ENCODE measurements around the gene GPS1. TPM values are rescaled to one million over a fixed set of nuclear protein-coding genes. Genes with fewer than 3 reads are reported as not detected.

Gene GPS1
- polyA plus RNA-seq, 10 donors, result 60.4 to 72.8 (median 66.1) TPM

DNA sequence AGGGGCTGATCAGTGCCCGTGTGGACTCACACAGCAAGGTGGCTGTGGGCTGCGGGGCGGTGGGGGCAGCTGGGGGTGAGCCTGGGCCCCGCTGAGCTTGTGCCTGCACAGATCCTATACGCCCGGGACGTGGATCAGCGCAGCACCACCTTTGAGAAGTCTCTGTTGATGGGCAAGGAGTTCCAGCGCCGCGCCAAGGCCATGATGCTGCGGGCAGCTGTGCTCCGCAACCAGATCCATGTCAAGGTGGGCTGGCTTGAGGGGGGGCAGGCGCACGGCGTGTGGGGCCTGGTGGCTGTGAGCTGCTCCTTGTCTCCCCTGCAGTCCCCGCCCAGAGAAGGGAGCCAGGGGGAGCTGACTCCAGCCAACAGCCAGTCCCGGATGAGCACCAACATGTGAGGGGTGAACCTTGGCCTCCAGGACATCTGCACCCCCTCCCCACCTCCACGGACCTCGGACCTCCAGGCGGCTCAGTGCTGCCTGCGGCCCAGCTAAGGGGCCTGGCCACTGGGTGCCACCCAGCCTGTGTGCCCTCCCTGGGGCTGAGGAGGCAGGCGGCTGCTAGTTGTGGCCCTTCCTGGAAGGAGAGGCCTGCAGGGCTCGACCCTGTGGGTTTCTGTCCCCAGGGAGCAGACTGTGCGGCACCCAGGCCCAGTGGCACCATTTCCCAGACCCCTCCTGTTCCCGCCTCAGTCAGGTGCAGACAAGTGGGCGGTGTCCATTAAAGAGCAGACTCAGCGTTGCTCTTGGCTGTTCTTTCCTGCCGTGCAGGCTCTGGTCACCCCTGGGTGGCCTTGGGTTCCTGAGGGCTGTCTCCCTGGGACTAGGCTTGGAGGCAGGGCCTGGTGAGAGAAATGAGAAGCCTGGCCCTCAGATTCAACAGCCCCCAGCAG, 5.3 kb downstream of the GPS1 start:
- DNase-seq, result peak in 1 of 3 donors; percentile 11

DNA sequence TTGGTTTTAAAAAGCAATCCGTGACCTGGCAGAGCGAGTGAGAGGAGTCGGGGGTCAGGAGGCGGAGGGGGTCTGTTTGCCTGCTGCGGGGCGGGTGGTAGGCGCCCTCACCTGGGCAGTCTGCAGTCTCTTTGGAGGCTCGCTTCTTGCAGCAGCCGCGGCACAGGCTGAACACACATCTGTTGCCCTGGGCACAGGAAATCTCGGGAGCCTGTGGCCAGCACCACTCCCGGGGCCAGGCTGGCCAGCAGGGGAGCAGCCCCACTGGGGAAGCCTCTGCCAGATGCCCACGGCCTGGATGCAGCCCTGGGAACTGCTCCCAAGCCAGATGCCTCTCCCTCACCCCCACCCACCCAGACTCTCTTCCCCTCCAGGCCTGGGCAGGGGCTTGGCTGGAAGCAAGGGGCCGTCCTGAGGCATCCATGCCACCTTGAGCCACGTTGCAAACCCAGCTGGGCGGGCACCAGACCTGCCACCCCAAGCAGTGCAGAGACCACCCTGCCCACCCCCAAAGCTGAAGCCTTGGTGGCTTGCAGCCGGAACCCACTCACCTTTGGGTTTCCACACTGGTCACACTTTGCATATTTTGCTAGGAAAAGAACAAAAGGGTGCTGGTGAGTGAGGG, 6.6 kb downstream of the GPS1 start:
- peak in 1 of 3 donors; percentile 2 for DNase-seq

DNA sequence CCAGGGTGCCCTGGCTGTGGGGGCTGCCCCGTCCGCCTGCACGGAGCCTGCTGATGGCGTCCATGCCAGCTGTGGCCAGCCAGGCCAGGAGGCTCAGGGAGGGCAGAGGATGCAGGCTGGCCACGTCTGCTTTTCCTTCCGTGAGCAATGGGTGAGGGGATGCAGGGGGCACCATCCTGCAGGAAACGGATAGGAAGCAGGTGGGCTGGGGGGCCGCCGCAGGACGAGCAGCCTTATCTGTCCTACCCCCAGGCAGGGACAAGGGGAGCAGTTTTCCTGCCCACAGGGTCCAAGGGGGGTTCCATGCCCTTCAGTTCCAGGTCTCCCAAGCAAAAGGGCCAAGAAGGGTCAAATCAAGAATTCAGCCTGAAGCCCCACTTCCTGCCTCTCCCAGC, 7.2 kb downstream of the GPS1 start:
- DNase-seq, result peak in 1 of 3 donors; percentile 3

DNA sequence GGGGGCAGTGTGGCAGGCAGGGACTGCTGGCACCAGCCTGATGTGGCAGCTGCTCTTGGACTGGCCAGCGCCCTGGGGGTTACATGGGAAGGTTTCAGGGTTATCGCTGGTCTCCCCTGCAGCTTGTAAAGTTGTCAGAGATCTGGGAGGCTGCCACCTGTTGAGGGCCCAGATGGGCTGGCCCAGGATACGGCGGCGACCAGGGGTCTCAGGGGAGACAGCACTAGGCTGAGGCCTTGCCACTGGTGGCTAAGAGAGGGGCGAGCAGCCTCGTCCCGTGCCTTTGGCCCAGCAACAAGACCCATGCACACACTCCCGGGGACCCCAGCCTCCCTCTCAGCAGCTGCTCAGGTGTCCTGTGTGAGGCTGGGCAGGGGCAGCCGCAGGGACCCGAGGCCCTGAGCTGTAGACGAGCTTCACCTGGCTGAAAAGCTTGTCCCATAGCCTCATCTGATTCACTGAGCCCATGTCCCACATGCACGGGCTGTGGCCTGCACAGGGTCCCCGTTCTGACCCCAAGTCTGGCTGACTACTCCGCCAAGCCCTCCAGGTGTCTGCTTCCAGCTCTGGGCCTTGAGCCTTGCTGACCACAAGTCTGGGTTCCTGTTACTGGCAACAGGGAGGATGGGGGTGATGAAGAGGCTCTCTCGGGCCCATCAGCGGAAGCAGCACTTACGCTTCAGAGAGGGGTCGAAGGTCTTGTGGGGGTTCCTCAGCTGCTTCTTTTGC, 7.7 kb downstream of the GPS1 start:
- DNase-seq, result peak in 1 of 3 donors; percentile 9

DNA sequence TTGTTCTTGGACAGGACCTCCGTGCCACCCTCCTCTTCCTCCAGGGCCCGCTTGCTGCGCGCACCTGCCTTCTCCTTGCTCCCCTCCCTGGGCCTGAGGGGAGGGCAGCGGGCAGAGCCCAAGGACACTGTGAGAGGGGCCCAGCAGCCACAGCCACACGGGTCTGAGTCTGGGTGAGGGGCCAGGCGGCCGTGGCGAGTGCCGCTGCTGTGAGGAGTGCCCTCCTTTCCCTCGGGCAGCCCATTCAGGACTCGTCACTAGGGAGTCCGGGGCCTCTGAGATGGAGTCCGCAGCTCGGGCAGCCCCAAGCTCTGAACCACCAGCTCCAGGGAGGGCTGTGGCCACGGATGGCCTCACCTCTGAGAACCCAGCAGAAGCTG, 8.3 kb downstream of the GPS1 start:
- DNase-seq, result no peak

DNA sequence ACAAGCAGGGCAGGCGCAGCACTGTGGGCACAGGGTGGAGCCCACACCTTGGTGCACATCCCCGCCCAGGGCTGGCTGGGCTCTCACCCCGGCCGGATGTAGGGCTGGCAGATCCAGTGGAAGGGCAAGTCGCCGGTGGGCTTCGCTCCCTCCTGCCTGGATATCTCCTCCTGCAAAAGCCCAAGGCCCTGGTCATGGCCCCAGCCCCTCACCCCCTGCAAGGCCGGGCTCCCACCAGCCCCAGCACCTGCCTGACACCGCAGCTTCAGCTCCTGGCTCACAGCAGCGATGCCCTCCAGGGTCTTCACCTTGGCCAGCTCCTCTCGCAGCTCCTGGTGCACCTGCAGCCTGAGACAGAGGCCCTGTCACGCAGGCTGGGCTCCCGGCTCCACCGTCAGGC, 8.9 kb downstream of the GPS1 start:
- DNase-seq, result peak in 1 of 3 donors; percentile 2

DNA sequence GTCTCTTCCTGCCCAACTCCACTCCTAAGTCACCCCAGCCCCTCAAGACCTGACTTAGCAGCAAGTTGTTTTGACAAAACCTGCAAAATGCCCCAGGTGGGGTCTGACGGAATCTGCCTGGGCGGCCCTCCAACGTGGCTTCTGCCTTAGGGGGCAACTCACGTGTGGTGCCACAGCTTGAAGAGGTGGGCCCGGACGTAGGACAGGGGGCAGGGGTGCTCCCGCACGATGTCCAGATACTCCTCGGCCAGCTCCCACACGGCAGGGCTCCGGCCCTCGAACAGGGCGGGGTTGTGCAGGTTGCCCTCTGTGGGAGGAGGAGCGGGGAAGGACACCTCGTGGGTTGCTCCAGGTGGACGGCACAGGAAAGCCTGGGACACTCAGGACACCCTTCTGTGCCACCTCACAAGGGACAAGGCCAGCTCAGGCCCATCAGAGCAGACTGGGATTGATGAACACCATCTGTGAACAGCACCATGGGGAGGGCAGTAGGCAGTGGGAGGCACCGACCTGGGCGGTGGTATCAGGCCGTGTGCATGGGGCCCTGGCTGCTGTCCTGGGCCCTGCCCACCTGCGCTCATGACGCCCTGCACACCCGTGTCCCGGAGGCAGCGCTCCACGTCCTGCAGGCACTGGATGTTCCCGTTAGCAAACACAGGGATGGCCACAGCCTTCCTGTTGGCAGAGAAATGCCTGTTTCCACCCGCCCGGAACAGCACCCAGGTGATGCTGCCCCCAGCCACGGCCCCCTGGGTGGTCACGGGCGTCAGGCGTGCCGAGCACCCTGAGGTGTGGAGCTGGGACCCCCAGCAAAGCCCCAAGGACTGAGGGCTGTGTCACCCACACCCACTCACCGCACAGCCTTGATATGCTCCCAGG, 9.6 kb downstream of the GPS1 start:
- DNase-seq, result peak in 1 of 3 donors; percentile 2

DNA sequence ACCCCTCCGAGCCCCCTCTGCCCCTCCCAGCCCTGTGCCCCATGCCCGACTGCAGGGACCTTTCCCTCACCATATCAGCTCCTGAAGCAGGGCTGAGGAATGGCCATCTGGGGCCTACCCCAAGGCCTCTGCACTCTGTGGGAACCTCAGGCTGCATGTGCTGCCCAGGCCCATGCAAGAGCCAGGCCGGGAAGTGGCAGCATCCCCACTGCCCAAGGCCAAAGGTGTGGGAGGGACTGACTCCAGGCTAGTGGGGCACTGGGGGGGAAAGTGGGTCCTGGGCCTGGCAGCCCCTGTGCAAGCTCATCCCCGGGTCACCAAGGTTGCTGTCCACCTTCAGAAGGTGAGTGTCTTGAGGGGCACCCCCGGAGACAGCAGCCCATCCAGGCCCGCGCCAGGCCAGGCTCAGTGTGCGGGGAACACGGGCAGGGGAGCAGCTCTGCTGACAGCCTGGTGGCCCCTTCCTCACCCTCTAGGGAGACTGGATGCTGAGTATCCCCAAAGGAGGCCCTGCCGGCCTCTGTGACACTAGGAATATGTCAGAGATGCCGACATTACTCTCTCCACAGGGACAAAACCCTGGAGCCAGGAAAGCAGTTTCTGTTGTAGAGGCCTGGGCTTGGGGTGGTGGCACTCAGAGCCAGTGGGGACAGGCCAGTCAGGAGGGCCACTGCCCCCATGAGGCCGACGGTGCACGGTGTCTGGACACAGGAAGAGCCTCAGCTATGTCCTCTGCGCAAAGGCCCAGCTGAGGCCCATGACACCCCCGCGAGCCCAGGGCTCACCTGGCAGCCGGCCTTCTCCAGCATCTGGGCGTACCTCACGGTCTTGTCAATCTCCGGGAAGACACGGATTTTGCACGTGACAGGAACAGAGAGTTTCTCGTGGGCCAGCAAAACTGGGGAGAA, 10.6 kb downstream of the GPS1 start:
- no peak for DNase-seq

DNA sequence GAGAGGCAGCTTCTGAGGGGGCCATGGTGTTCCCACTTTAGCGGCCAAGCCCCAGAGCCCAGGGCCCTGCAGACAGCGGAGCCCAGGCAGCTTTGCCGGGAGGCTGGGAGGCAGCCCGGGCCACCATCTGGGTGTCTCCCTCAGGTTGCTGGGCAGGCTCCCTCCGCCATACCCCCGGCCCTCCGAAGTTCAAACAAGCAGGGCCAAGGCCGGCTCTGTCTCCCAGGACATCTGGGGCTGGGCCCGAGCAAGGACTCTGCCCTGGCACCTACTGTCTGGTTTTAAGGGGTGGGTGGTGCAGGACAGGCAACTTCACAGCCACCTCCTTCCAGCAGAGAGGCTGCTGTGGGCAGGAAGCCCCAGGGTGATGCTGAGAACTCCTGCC, 11.3 kb downstream of the GPS1 start:
- DNase-seq, result no peak

DNA sequence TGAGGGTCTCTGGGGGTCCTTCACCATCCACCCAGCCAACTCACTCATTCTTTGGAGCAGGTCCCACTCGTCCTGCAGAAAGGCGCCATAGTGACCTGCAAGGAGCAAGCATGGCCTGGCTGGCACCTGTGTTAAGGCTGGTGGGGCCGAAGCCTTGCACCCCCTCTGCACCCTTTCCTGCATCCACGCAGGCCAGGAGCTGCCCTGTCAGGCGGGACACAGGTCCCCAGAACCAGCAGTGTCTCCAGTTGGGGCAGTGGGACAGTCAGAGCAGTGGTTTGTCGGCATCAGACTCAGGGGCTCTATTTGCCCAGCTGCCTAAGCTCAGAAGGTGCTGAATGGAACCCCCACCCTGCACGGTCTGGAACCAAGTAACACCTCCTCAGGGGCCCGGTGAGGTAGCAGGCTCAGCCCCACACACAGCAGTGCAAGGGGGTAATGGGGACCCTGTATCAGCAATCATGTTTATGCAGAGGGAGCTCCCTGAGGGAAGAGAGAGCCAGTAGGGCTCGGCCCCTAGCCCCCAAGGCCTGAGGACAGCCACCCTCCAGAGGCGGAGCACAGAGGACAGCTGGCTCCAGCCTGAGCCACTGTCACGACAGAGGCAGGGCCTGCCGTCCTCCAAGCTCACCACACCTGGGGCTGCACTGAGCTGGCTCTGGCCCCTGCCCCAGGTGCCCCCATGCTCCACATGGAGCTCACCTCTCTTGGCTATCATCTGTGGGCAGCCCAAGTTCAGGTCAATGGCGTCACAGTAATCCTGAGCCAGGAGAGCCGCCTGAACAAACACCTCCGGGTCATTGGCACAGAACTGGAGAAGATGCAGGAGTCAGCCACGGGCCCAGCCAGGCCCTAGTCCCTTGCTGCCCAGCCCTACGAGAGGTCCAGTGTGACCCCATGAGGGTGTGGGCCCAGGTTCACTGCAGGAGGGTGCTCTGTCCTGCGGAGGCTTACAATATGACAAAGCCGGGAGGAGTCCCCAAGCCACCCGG, 12.0 kb downstream of the GPS1 start:
- DNase-seq, result no peak

DNA sequence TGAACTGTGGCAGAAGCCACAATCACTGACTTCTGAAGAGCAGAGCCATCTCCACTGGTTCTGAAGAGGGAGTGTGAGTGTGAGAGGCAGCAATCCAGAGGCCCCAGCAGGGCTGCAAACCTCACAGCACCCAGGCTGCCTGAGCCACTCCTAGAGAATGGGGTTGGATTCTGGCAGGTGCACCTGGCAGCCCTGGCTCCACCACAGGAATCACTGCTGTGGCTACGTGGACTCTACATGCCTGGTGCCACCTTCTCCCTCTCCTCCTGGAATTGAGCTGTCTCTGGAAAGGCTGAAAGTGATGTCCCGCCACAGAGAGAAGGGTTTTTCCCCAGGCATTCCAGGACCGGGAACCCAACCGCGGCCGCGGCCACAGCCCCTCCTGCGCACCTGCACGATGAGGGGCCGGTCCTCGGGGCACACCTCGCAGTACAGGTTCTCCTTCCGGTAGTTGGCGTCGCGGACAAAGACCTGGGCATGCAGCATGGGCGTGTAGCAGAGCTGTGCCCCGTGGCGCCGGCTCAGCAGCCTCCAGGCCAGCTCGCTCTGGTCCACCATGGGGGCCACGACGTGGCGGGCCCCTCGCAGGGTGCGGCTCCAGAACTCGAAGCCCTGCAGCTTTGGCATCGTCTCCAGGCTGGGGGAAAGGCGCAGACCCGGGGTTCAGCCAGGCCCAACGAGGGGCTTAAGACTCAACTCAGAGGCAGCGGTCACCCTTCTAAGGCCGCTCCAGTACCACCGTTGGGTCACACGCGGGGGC, 12.9 kb downstream of the GPS1 start:
- no peak for DNase-seq

DNA sequence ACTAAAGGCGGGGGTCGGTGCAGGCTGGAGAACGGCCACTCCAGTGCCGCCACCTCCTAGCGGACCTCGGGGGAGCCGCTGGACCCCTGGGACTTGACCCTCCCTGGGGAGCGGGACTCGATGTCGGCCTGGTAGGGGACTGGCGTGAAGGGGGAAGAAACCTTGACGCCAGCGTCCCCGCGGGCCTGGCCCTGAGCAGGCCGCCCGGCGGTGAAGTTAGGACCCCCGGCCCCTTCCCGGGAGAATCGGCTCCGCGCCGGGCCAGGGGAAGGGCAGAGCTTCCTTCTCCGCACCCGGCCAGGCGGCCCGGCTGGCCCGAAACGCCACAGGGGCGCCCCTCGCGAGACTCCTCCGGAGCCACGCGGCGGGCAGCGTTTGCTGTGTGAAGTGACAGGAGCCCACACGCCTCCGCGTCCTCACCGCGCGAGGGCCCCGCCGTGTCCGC, 13.5 kb downstream of the GPS1 start:
- no peak for DNase-seq

DNA sequence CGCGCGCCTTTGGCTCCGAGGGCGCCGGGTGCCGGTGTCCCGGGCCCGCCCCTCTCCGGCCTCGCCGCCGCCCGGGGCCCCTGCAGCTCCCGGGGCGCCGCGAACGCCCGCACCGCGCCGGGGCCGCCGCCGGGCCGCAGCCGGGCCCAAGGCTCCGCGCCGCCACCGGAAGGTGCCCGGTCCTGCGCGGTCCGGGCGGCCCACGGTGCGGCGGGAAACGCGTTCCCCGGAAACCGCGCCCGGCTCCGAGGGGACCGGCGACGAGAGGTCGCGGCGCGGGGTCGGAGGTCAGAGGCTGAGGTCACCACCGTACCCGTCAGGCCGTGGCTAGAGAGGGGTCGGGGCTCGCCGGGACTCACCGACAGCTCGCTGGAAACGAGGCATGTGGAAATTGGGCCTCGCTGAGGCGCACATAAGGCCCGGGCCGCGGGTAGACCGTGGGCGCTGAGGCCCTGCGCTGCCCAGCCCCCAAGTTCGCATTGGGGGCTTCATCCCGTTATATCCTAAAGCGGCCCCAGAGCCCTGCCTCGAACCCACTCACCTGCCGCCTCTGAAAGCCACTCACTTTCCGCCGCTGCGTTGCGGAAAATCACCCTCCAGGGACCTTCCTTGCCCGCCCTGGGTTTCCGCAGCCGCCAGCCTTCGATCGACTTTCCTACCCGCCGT, 14.1 kb downstream of the GPS1 start, which contains the start of gene DUS1L:
Gene DUS1L (minus strand): TSS at position 167 of the 666 bp plus-strand sequence. CDS start 745 bp downstream, outside the sequence.
- DNase-seq, result peak; percentile 51 to 82 (median 74)

DNA sequence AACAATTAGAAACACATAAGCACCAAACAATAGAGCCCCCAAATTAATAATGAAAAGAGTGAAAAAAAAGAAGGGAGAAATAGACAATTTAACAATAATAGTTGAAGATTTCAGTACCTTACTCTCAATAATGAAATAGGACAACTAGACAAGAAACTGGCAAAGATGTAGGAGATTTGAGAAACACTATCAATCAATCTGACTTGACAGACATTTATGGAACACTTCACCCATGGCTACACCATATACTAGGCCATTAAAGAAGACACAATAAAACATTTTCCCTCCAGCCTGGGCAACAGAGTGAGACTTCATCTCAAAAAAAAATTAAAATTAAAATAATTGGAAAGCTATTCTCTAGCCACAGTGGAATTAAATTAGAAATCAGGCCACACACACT, 18.9 kb downstream of the GPS1 start:
- no peak for DNase-seq

DNA sequence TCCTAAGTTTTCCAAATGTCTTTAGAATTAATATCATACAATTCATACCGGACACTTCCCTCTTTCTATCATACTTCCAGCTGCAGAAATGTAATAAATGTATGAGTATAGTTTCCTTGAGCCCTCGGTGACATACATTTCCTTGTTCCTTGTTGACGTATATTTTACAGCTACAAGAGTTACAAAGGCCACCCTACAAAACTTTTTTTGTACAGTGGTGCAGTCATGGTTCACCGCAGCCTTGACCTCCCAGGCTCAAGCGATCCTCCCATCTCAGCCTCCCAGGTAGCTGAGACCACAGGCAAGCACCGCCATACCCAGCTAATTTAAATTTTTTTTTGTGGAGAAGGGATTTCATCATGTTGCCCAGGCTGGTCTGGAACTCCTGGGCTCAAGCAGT, 21.1 kb downstream of the GPS1 start:
- DNase-seq, result no peak

DNA sequence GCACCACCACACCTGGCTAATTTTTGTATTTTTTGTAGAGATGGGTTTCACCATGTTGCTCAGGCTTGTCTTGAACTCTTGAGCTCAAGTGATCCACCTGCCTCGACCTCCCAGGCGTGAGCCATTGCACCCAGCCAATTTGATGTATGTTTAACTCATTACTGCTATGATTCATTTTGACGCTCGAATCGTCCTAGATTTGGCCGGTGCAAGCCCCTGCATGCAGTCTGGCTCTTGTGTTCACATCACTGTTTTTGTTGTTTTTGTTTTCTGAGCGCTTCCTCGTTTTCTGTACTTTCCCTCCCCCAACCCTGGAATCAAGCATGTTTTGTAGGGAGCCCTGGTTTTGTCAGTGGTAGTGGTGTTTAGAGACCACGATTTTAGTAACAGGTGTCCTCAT, 21.7 kb downstream of the GPS1 start:
- DNase-seq, result no peak

DNA sequence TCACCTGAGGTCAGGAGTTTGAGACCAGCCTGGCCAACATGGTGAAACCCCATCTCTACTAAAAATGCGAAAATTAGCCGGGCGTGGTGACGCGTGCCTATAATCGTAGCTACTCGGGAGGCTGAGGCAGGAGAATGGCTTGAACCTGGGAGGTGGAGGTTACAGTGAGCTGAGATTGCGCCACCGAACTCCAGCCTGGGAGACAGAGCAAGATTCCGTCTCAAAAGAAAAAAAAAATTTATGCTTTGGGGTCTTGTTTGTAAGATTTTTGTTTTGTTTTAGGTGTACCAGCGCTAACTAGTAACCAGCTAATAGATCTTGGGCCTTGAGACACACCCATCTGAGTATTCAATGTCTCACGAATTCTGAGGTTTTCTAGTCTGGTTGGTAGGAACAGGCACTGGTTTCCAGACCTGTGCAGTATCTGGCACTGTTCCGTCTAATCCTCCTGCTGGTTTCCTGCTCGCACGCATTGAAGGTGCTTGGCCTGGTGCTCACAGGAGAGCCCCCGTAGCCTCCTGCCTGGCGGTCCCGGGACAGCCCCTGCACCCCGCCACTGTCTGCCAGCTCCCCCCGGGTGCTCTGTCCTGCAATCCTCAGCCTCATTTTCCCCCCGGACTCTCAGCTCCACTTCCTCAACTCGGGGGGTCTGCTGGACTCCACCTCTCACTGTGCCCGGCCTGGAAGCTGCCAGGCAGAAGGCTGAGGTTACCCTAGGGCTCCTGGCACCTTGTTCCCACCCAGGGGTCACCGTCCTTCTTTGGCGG, 24.5 kb downstream of the GPS1 start:
- DNase-seq, result no peak

Data from muscle of back (tissue), 11 donors.